CD4-positive, alpha-beta T cell (primary cell): ENCODE data around the gene STN1. TPM values are rescaled to one million over a fixed set of nuclear protein-coding genes. Genes with fewer than 3 reads are reported as not detected.

Experiments
- ATAC-seq: fragments of 200-7000 bp; cut with Tn5 transposase; one replicate; pipeline ENCODE4 v1.10.0; 2022; ENCODE audit warnings: mild to moderate bottlenecking; ENCODE audit not compliant: poor library complexity
- CTCF ChIA-PET: fragments of 350-600 bp; sonication (Branson Sonifier 250); formaldehyde crosslinking; loops from one replicate; lab custom pipeline; 2021; ENCODE audit warnings: antibody characterized with exemption, inconsistent platforms; lab: Charles Lee
- POLR2A ChIA-PET: fragments of 350-600 bp; sonication (Branson Sonifier 250); formaldehyde crosslinking; loops from one replicate; lab custom pipeline; 2021; ENCODE audit warnings: antibody characterized with exemption, inconsistent platforms; lab: Charles Lee
- DNase-seq, 14 experiments: peaks; one replicate each; pipeline ENCODE4 v3.0.0-alpha.2; 2013 to 2020; ENCODE audit warnings: mixed read lengths in 2 of 14
- H3K27ac ChIP-seq, 2 donors: one replicate each; pipeline versions ENCODE4 v1.5.1 to v1.7.0; 2013; ENCODE audit warnings: low read length in 2 of 2, low read depth in 1 of 2, mild to moderate bottlenecking in 1 of 2
- H3K27me3 ChIP-seq, 2 experiments: 1 replicate in 1 of 2; 2 replicates in 1 of 2; pipeline versions ENCODE4 v1.6.1 to v1.7.0; 2013; ENCODE audit warnings: low read length in 2 of 2, control low read depth in 1 of 2, mild to moderate bottlenecking in 1 of 2, moderate library complexity in 1 of 2; ENCODE audit not compliant: insufficient read depth in 2 of 2, control insufficient read depth in 1 of 2
- H3K36me3 ChIP-seq: one replicate; pipeline ENCODE4 v1.6.1; 2013; ENCODE audit warnings: low read length, control low read depth; ENCODE audit not compliant: insufficient read depth
- H3K4me1 ChIP-seq: one replicate; pipeline ENCODE4 v1.6.1; 2013; ENCODE audit warnings: low read length, control low read depth; ENCODE audit not compliant: insufficient read depth
- H3K4me3 ChIP-seq: one replicate; pipeline ENCODE4 v1.5.1; 2013; ENCODE audit warnings: mild to moderate bottlenecking, low read length, moderate library complexity
- H3K9me3 ChIP-seq, 2 experiments: 1 replicate in 1 of 2; 2 replicates in 1 of 2; pipeline versions ENCODE4 v1.6.1 to v1.7.0; 2013; ENCODE audit warnings: low read length in 2 of 2, mild to moderate bottlenecking in 2 of 2, control low read depth in 1 of 2, moderate library complexity in 1 of 2; ENCODE audit not compliant: control insufficient read depth in 1 of 2, insufficient read depth in 1 of 2
- H3K27ac Mint-ChIP-seq: one replicate; pipeline ENCODE4 v1.8.0; 2020; ENCODE audit warnings: mixed read lengths
- H3K27me3 Mint-ChIP-seq: one replicate; pipeline ENCODE4 v1.8.0; 2021; ENCODE audit warnings: mixed read lengths
- H3K36me3 Mint-ChIP-seq: one replicate; pipeline ENCODE4 v1.8.0; 2021; ENCODE audit warnings: low read depth, mixed read lengths
- H3K4me1 Mint-ChIP-seq: one replicate; pipeline ENCODE4 v1.8.0; 2021; ENCODE audit warnings: low read depth, mixed read lengths
- H3K4me3 Mint-ChIP-seq: one replicate; pipeline ENCODE4 v1.8.0; 2020; ENCODE audit warnings: mild to moderate bottlenecking, mixed read lengths
- H3K9me3 Mint-ChIP-seq: one replicate; pipeline ENCODE4 v1.8.0; 2020; ENCODE audit warnings: mixed read lengths
- intact Hi-C, 2 experiments: fragments of 100-400 bp; cut with DNase I in 1 of 2; cut with micrococcal nuclease in 1 of 2; formaldehyde crosslinking; loops; one replicate each; pipeline versions ENCODE4 v1.15.1 to v1.9.0; 2023 to 2025; cut with DNase I, micrococcal nuclease
- total RNA-seq, 174 experiments: library from RNA in 2 of 174; stranded (reverse) in 2 of 174; gene quantifications; one replicate each; pipeline ENCODE4 v1.2.3 and lab custom pipeline; 2021 to 2026
- TF ChIP-seq, protein P1 (sequence below): fragments of 200-600 bp; IDR thresholded peaks from one replicate; pipeline ENCODE4 v1.8.0; 2022; ENCODE audit warnings: antibody characterized with exemption, mild to moderate bottlenecking

STN1 gene
- total RNA-seq, 2 experiments from 2014 or later: 13.0 to 13.4 TPM

- no peak for ATAC-seq
- peak in 1 of 14 experiments; percentile 19 for DNase-seq
- Histone ChIP-seq H3K4me1 (peaks cover 32% of the 10 kb centered on the region), H3K4me3 (no peak overlapping the region), H3K36me3 (no peaks in the 10 kb centered on the region), H3K27ac (no peak overlapping the region), H3K27me3 (peaks cover 10% of the 10 kb centered on the region in 2 experiments), H3K9me3 (no peaks in the 10 kb centered on the region)
- CTCF ChIA-PET: no interaction called here
- Mint-ChIP-seq H3K4me3 (no peak overlapping the region), H3K4me1 (peaks cover 36% of the 10 kb centered on the region), H3K27me3 (peaks cover 39% of the 10 kb centered on the region), H3K9me3 (no peaks in the 10 kb centered on the region), H3K36me3 (no peaks in the 10 kb centered on the region), H3K27ac (no peak overlapping the region)
- TF ChIP-seq, protein P1, sequence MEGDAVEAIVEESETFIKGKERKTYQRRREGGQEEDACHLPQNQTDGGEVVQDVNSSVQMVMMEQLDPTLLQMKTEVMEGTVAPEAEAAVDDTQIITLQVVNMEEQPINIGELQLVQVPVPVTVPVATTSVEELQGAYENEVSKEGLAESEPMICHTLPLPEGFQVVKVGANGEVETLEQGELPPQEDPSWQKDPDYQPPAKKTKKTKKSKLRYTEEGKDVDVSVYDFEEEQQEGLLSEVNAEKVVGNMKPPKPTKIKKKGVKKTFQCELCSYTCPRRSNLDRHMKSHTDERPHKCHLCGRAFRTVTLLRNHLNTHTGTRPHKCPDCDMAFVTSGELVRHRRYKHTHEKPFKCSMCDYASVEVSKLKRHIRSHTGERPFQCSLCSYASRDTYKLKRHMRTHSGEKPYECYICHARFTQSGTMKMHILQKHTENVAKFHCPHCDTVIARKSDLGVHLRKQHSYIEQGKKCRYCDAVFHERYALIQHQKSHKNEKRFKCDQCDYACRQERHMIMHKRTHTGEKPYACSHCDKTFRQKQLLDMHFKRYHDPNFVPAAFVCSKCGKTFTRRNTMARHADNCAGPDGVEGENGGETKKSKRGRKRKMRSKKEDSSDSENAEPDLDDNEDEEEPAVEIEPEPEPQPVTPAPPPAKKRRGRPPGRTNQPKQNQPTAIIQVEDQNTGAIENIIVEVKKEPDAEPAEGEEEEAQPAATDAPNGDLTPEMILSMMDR: no peak
- POLR2A ChIA-PET: no interaction called here
- intact Hi-C loops: no loop called here
Observed at GRCh38 chr10:103849880-103850571, 68.0 kb downstream of the STN1 start.

DNA sequence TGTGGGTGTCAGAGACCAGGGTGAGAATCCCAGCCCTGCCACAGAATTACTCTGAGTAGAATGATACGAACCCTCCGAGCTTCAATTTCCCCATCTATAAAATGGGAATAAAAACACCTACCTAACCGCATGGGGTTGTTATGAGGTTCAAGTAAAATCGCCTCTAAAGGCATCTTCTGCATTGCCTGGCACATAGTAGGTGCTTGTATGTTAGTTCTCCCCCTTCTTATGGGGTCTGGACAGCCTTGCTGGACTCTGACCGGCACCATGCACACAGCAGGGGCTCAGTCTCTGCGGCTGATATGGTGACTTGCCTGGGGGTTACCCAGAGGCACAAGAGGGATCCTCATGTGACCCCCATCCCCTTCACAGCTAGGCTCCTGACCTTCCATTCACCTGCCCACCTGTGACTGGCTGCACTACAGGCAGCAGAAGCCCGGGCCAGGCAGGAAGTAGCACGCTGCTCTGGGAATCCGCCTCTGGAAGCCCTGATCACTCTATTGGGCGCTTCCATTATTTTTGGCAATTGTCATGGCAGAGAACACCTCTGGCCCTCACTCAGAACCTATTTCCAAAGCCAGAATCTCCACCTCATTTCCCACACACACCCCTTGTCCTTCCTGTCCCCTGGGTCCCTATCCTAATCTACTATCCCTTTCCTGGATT lies 68.6 kb downstream of the STN1 start:
- no peak for ATAC-seq
- no peak overlapping the region for H3K4me3 Mint-ChIP-seq
- Histone ChIP-seq H3K27me3 (peaks cover 4% of the 10 kb centered on the region in 2 experiments), H3K27ac (no peak overlapping the region), H3K36me3 (no peaks in the 10 kb centered on the region), H3K4me1 (peaks cover 25% of the 10 kb centered on the region), H3K4me3 (no peak overlapping the region), H3K9me3 (no peaks in the 10 kb centered on the region)
- no peak overlapping the region for H3K27ac Mint-ChIP-seq
- DNase-seq: no peak
- ChIA-PET POLR2A (no interaction called here), CTCF (interaction anchor here (1.6 to 1.9 kb wide), 2 partner anchors 136 to 177 kb away, joined by 3 to 10 read pairs; no protein-coding TSS in a partner anchor)
- H3K4me1 Mint-ChIP-seq: peaks cover 36% of the 10 kb centered on the region
- intact Hi-C loops: no loop called here
- no peaks in the 10 kb centered on the region for H3K9me3 Mint-ChIP-seq
- TF ChIP-seq, protein P1: no peak
- H3K27me3 Mint-ChIP-seq: peaks cover 34% of the 10 kb centered on the region
- H3K36me3 Mint-ChIP-seq: no peaks in the 10 kb centered on the region

DNA sequence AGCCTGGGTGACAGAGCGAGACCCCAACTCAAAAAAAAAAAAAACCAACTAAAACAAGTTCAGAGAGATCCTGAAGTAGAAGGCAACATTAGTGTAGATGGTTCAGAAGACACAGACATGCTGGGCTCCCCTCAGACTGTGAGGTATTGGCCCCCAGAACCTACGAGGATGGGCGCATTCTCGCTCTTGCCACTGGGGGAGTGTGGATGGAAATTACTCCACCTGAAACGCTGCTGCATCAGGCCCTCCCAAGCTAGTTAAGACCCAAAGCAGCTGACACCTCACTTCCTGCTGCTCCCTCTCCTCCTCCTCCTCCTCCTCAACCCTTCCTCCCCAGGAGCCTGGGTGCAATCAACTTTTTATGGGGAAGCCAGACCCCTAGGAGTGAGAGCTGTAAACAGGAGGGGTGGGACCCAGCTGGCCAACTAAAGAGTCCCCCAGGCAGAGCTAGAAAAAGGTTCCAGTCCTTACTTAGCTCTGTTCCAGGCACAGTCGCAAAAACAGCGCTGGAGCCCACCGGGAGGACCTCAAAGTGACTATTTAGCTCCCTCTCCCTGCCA lies 70.0 kb downstream of the STN1 start:
- Histone ChIP-seq H3K36me3 (no peaks in the 10 kb centered on the region), H3K9me3 (no peaks in the 10 kb centered on the region), H3K27me3 (no peaks in the 10 kb centered on the region), H3K4me3 (no peak overlapping the region), H3K4me1 (peaks cover 23% of the 10 kb centered on the region), H3K27ac (no peak overlapping the region)
- CTCF ChIA-PET: interaction anchor here (0.6 to 1.9 kb wide), 3 partner anchors 12 to 178 kb away, joined by 3 to 10 read pairs (median 4); no protein-coding TSS in a partner anchor
- TF ChIP-seq, protein P1: no peak
- H3K4me1 Mint-ChIP-seq: peaks cover 29% of the 10 kb centered on the region
- POLR2A ChIA-PET: interaction anchor here (0.6 kb wide), 1 partner anchor 140 kb away, joined by 4 read pairs; no protein-coding TSS in a partner anchor
- peak in 1 of 14 experiments; percentile 19 for DNase-seq
- no peak overlapping the region for H3K27ac Mint-ChIP-seq
- peaks cover 21% of the 10 kb centered on the region for H3K27me3 Mint-ChIP-seq
- no peaks in the 10 kb centered on the region for H3K9me3 Mint-ChIP-seq
- no peak overlapping the region for H3K4me3 Mint-ChIP-seq
- no peaks in the 10 kb centered on the region for H3K36me3 Mint-ChIP-seq
- no peak for ATAC-seq
- intact Hi-C loops: no loop called here
